ENCODE data around the gene IFRD2. TPM values are rescaled to one million over a fixed set of nuclear protein-coding genes. Genes with fewer than 3 reads are reported as not detected.

The IFRD2 gene
- total and polyA plus RNA-seq, 2 of the 13 experiments (the other 11 are each of a cell fraction or from before 2014, with no cell fraction given), result 32.8 to 96.1 TPM

DNA sequence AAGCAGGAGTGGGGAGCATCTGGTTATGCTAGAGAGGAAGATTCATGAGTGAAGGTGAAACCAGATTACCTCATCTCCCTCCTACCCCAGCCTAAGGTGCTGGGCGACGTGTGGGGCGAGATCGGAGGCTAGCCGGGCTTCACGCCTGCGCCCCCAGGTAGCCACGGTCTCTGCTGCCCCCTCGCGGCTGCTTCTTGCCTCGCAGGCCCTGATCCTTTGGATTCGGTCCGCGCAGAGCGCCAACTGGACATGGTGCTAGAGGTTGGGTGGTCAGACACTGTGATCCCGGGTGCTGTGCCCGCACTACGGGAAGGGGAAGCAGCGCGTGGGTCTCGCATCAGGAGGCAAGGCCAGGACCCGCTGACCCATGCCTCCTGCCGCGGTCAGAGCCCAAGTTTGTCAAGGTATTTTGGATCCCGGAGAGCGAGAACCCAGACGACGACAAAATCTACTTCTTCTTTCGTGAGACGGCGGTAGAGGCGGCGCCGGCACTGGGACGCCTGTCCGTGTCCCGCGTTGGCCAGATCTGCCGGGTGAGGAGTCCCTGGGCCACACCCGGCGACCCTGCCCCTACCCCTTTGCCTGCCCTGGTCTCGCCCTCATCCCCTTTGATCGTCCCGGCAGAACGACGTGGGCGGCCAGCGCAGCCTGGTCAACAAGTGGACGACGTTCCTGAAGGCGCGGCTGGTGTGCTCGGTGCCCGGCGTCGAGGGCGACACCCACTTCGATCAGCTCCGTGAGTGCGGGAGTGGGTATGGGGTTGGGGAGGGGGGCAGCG, 19.1 kb downstream of the IFRD2 start (continued):
- TF ChIP-seq, protein P1, sequence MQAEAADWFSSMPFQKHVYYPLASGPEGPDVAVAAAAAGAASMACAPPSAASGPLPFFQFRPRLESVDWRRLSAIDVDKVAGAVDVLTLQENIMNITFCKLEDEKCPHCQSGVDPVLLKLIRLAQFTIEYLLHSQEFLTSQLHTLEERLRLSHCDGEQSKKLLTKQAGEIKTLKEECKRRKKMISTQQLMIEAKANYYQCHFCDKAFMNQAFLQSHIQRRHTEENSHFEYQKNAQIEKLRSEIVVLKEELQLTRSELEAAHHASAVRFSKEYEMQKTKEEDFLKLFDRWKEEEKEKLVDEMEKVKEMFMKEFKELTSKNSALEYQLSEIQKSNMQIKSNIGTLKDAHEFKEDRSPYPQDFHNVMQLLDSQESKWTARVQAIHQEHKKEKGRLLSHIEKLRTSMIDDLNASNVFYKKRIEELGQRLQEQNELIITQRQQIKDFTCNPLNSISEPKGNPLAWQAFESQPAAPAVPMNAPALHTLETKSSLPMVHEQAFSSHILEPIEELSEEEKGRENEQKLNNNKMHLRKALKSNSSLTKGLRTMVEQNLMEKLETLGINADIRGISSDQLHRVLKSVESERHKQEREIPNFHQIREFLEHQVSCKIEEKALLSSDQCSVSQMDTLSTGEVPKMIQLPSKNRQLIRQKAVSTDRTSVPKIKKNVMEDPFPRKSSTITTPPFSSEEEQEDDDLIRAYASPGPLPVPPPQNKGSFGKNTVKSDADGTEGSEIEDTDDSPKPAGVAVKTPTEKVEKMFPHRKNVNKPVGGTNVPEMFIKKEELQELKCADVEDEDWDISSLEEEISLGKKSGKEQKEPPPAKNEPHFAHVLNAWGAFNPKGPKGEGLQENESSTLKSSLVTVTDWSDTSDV (CRISPR knock-in tag; IDR thresholded peaks at IDR 0.05), result no peak
- TF ChIP-seq RBFOX2 (IDR thresholded peaks at IDR 0.05; ENCODE audit: low read depth, low read length) (peak; percentile 80), NCOA5 (CRISPR knock-in tag; IDR thresholded peaks at IDR 0.05) (no peak), SMAD9 (CRISPR knock-in tag; IDR thresholded peaks at IDR 0.05) (no peak), SP2 (CRISPR knock-in tag; IDR thresholded peaks at IDR 0.05) (no peak), MEIS2 (CRISPR knock-in tag; IDR thresholded peaks at IDR 0.05) (no peak), XRCC5 (optimal IDR thresholded peaks at IDR 0.05; ENCODE audit: low read length) (peak; percentile 37), BRD4 (CRISPR knock-in tag; IDR thresholded peaks at IDR 0.05) (no peak), SNAI1 (CRISPR knock-in tag; IDR thresholded peaks at IDR 0.05; ENCODE audit: borderline replicate concordance) (no peak), ZNF724P (CRISPR knock-in tag; IDR thresholded peaks at IDR 0.05; ENCODE audit: borderline replicate concordance) (0 out of 2 replicates have a peak, but pooled peaks have one; percentile 43), HES4 (CRISPR knock-in tag; IDR thresholded peaks at IDR 0.05; ENCODE audit: borderline replicate concordance) (no peak), SALL1 (CRISPR knock-in tag; IDR thresholded peaks at IDR 0.05) (peak; percentile 79), ARNT2 (CRISPR knock-in tag; IDR thresholded peaks at IDR 0.05; ENCODE audit: low read depth) (peak; percentile 78), HNRNPH1 (optimal IDR thresholded peaks at IDR 0.05; ENCODE audit: low read depth, low read length) (no peak), HDAC2 (CRISPR knock-in tag; IDR thresholded peaks at IDR 0.05) (peak; percentile 73), ZBTB7B (CRISPR knock-in tag; IDR thresholded peaks at IDR 0.05) (peak; percentile 47; the same call in 1 of the 2 replicates), FOXK1 (CRISPR knock-in tag; IDR thresholded peaks at IDR 0.05; ENCODE audit: borderline replicate concordance, low read depth) (no peak), REXO4 (CRISPR knock-in tag; IDR thresholded peaks at IDR 0.05; ENCODE audit: borderline replicate concordance) (no peak), ZNF143 (CRISPR knock-in tag; IDR thresholded peaks at IDR 0.05) (no peak; the same call in 1 of the 2 replicates), POLR2AphosphoS5 (IDR thresholded peaks at IDR 0.05; ENCODE audit: low read depth, low read length) (0 out of 2 replicates have a peak, but pooled peaks have one; percentile 37), HHEX (CRISPR knock-in tag; IDR thresholded peaks at IDR 0.05) (no peak), ZNF660 (CRISPR knock-in tag; IDR thresholded peaks at IDR 0.05; ENCODE audit: borderline replicate concordance, low read depth) (no peak), ZNF569 (CRISPR knock-in tag; IDR thresholded peaks at IDR 0.05; ENCODE audit: borderline replicate concordance) (no peak), PCBP1 (IDR thresholded peaks at IDR 0.05; ENCODE audit: borderline replicate concordance, low read depth, low read length) (0 out of 2 replicates have a peak, but pooled peaks have one; percentile 70), ZNF546 (CRISPR knock-in tag; conservative IDR thresholded peaks at IDR 0.05) (no peak), SUZ12 (IDR thresholded peaks at IDR 0.05; ENCODE audit: low read depth, low read length) (no peak), MBNL3 (CRISPR knock-in tag; conservative IDR thresholded peaks at IDR 0.05) (no peak), NR2C2 (CRISPR knock-in tag; IDR thresholded peaks at IDR 0.05; ENCODE audit: borderline replicate concordance) (no peak)
- TF ChIP-seq, protein P2, sequence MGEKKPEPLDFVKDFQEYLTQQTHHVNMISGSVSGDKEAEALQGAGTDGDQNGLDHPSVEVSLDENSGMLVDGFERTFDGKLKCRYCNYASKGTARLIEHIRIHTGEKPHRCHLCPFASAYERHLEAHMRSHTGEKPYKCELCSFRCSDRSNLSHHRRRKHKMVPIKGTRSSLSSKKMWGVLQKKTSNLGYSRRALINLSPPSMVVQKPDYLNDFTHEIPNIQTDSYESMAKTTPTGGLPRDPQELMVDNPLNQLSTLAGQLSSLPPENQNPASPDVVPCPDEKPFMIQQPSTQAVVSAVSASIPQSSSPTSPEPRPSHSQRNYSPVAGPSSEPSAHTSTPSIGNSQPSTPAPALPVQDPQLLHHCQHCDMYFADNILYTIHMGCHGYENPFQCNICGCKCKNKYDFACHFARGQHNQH (CRISPR knock-in tag; IDR thresholded peaks at IDR 0.05), result peak; percentile 56

Measured in HepG2 (cell line).